ENCODE results near the gene KCNQ5.

DNA sequence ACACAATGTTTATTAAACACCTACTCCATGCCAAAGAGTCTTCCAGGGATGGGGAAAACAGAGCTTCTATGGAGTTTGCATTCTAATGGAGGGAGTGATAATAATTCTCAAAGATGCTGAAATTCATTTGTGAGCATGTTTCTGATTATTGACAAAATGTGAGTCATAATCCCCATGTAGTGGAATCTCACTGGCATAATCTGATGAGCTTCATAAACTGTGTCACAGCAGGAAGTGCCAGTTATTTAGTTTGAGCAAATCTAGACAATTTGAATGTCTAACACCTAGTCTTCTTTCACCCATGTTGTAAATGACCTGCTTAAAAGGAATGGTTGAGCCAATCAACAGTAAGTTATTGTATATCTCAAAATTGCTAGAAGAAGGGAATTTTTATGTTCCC lies 95.1 kb downstream of the KCNQ5 start:
- TF ChIP-seq, protein P1, sequence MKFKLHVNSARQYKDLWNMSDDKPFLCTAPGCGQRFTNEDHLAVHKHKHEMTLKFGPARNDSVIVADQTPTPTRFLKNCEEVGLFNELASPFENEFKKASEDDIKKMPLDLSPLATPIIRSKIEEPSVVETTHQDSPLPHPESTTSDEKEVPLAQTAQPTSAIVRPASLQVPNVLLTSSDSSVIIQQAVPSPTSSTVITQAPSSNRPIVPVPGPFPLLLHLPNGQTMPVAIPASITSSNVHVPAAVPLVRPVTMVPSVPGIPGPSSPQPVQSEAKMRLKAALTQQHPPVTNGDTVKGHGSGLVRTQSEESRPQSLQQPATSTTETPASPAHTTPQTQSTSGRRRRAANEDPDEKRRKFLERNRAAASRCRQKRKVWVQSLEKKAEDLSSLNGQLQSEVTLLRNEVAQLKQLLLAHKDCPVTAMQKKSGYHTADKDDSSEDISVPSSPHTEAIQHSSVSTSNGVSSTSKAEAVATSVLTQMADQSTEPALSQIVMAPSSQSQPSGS (IDR thresholded peaks at IDR 0.05; ENCODE audit: low read length), result no peak
- TF ChIP-seq, protein P2, sequence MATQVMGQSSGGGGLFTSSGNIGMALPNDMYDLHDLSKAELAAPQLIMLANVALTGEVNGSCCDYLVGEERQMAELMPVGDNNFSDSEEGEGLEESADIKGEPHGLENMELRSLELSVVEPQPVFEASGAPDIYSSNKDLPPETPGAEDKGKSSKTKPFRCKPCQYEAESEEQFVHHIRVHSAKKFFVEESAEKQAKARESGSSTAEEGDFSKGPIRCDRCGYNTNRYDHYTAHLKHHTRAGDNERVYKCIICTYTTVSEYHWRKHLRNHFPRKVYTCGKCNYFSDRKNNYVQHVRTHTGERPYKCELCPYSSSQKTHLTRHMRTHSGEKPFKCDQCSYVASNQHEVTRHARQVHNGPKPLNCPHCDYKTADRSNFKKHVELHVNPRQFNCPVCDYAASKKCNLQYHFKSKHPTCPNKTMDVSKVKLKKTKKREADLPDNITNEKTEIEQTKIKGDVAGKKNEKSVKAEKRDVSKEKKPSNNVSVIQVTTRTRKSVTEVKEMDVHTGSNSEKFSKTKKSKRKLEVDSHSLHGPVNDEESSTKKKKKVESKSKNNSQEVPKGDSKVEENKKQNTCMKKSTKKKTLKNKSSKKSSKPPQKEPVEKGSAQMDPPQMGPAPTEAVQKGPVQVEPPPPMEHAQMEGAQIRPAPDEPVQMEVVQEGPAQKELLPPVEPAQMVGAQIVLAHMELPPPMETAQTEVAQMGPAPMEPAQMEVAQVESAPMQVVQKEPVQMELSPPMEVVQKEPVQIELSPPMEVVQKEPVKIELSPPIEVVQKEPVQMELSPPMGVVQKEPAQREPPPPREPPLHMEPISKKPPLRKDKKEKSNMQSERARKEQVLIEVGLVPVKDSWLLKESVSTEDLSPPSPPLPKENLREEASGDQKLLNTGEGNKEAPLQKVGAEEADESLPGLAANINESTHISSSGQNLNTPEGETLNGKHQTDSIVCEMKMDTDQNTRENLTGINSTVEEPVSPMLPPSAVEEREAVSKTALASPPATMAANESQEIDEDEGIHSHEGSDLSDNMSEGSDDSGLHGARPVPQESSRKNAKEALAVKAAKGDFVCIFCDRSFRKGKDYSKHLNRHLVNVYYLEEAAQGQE (IDR thresholded peaks at IDR 0.05; ENCODE audit: low read depth, low read length), result no peak
- no peak for TF ChIP-seq IKZF1 (conservative IDR thresholded peaks at IDR 0.05)
- no peak for TF ChIP-seq SIN3A (IDR thresholded peaks at IDR 0.05; ENCODE audit: low read depth, low read length)
- no peak for TF ChIP-seq POLR2A (IDR thresholded peaks at IDR 0.05; ENCODE audit: low read depth, low read length)
- TF ChIP-seq, protein P3, sequence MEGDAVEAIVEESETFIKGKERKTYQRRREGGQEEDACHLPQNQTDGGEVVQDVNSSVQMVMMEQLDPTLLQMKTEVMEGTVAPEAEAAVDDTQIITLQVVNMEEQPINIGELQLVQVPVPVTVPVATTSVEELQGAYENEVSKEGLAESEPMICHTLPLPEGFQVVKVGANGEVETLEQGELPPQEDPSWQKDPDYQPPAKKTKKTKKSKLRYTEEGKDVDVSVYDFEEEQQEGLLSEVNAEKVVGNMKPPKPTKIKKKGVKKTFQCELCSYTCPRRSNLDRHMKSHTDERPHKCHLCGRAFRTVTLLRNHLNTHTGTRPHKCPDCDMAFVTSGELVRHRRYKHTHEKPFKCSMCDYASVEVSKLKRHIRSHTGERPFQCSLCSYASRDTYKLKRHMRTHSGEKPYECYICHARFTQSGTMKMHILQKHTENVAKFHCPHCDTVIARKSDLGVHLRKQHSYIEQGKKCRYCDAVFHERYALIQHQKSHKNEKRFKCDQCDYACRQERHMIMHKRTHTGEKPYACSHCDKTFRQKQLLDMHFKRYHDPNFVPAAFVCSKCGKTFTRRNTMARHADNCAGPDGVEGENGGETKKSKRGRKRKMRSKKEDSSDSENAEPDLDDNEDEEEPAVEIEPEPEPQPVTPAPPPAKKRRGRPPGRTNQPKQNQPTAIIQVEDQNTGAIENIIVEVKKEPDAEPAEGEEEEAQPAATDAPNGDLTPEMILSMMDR (IDR thresholded peaks at IDR 0.05 in 2 of 3, conservative IDR thresholded peaks at IDR 0.05 in 1 of 3; ENCODE audit: control insufficient read depth in 2 of 3, extremely low read depth in 1 of 3, insufficient read depth in 1 of 3, low read depth in 3 of 3, low read length in 3 of 3), result no peak
- no peak for TF ChIP-seq FOS (IDR thresholded peaks at IDR 0.05; ENCODE audit: borderline replicate concordance, extremely low read depth, insufficient read length)
- TF ChIP-seq RAD51 (IDR thresholded peaks at IDR 0.05), result no peak
- no peak for TF ChIP-seq CEBPB (IDR thresholded peaks at IDR 0.05; ENCODE audit: borderline replicate concordance in 1 of 2, low read depth in 2 of 2, low read length in 2 of 2)
- TF ChIP-seq EP300 (IDR thresholded peaks at IDR 0.05; ENCODE audit: borderline replicate concordance in 1 of 2, control insufficient read depth in 1 of 2, low read depth in 2 of 2, low read length in 2 of 2), result no peak

Measured in GM12878 (cell line).